ENCODE measurements around the gene VSIG4.
"Not testable (repeated sequence)": the region's sequence is repeated elsewhere in the genome, so short reads cannot be mapped to it uniquely, and the experiment has no call there.

Gene VSIG4

GRCh38 chrX:66039944-66040343 is at the start of gene VSIG4:
VSIG4 (minus strand) TSS chrX:66040080; CDS start chrX:66039998, 82 bp downstream.
- in situ Hi-C loops (cut with MboI; ENCODE audit: low sequenced_read_pairs, unreplicated experiment) = no loop called here
- TF ChIP-seq CTCF (IDR thresholded peaks at IDR 0.05; ENCODE audit: borderline replicate concordance, control extremely low read depth, extremely low read depth, insufficient read depth, missing control alignments) = no peak
- no peak for DNase-seq (ENCODE audit: low spot score)

GRCh38 chrX:66076801-66077200 is 36.9 kb upstream of the VSIG4 start:
- in situ Hi-C loops (cut with MboI; ENCODE audit: low sequenced_read_pairs, unreplicated experiment) = no loop called here
- TF ChIP-seq CTCF (IDR thresholded peaks at IDR 0.05; ENCODE audit: borderline replicate concordance, control extremely low read depth, extremely low read depth, insufficient read depth, missing control alignments) = no peak
- no peak for DNase-seq (ENCODE audit: low spot score)

GRCh38 chrX:66074920-66075879 is 35.3 kb upstream of the VSIG4 start:
- DNase-seq (ENCODE audit: low spot score) = no peak
- in situ Hi-C loops (cut with MboI; ENCODE audit: low sequenced_read_pairs, unreplicated experiment) = no loop called here
- no peak for TF ChIP-seq CTCF (IDR thresholded peaks at IDR 0.05; ENCODE audit: borderline replicate concordance, control extremely low read depth, extremely low read depth, insufficient read depth, missing control alignments)

- TF ChIP-seq CTCF (IDR thresholded peaks at IDR 0.05; ENCODE audit: borderline replicate concordance, control extremely low read depth, extremely low read depth, insufficient read depth, missing control alignments) = no peak
- in situ Hi-C loops (cut with MboI; ENCODE audit: low sequenced_read_pairs, unreplicated experiment) = no loop called here
- no peak for DNase-seq (ENCODE audit: low spot score)
Observed at GRCh38 chrX:66071126-66071525, 31.2 kb upstream of the VSIG4 start.

GRCh38 chrX:66064261-66064660 is 24.4 kb upstream of the VSIG4 start:
- TF ChIP-seq CTCF (IDR thresholded peaks at IDR 0.05; ENCODE audit: borderline replicate concordance, control extremely low read depth, extremely low read depth, insufficient read depth, missing control alignments) = no peak
- in situ Hi-C loops (cut with MboI; ENCODE audit: low sequenced_read_pairs, unreplicated experiment) = no loop called here
- DNase-seq (ENCODE audit: low spot score) = no peak

- in situ Hi-C loops (cut with MboI; ENCODE audit: low sequenced_read_pairs, unreplicated experiment); DNase-seq (ENCODE audit: low spot score): not testable (repeated sequence)
Observed at GRCh38 chrX:66057019-66057418, 17.1 kb upstream of the VSIG4 start.

- no peak for TF ChIP-seq CTCF (IDR thresholded peaks at IDR 0.05; ENCODE audit: borderline replicate concordance, control extremely low read depth, extremely low read depth, insufficient read depth, missing control alignments)
- DNase-seq (ENCODE audit: low spot score) = no peak
- in situ Hi-C loops (cut with MboI; ENCODE audit: low sequenced_read_pairs, unreplicated experiment) = no loop called here
Observed at GRCh38 chrX:66054978-66055377, 15.1 kb upstream of the VSIG4 start.
